Activated CD8-positive, alpha-beta memory T cell treated with anti-CD3 and anti-CD28 coated beads, Interleukin-2, amount 50 U/mL, for 48 hours (primary cell): ENCODE results near the gene LRSAM1.
A peak's percentile ranks its signal among the peaks of the same experiment; 100 is the strongest.

ENCODE experiments used
- DNase-seq: peaks from one replicate; pipeline ENCODE4 v3.0.0-alpha.2; 2020

The LRSAM1 gene

GRCh38 chr9:127500862-127501261 lies 49.6 kb downstream of the LRSAM1 start:
- no peak for DNase-seq

GRCh38 chr9:127501821-127502343 lies 50.6 kb downstream of the LRSAM1 start:
- DNase-seq = no peak

GRCh38 chr9:127502706-127503378 lies 51.5 kb downstream of the LRSAM1 start:
- no peak for DNase-seq

- no peak for DNase-seq
Measured at GRCh38 chr9:127503379-127503921, 52.1 kb downstream of the LRSAM1 start.

GRCh38 chr9:127503947-127504886 lies 52.9 kb downstream of the LRSAM1 start:
- peak; percentile 90 for DNase-seq

- no peak for DNase-seq
Measured at GRCh38 chr9:127504887-127505251, 53.6 kb downstream of the LRSAM1 start.

GRCh38 chr9:127505396-127506116 lies 54.2 kb downstream of the LRSAM1 start:
- DNase-seq = peak; percentile 68

- DNase-seq = no peak
Measured at GRCh38 chr9:127506117-127506813, 55.0 kb downstream of the LRSAM1 start.

GRCh38 chr9:127506814-127507750 lies 55.8 kb downstream of the LRSAM1 start:
- DNase-seq = no peak

- DNase-seq = no peak
Measured at GRCh38 chr9:127507751-127508648, 56.7 kb downstream of the LRSAM1 start.

- DNase-seq = no peak
Measured at GRCh38 chr9:127508901-127509260, 57.6 kb downstream of the LRSAM1 start.

- DNase-seq = no peak
Measured at GRCh38 chr9:127509261-127509954, 58.1 kb downstream of the LRSAM1 start.

GRCh38 chr9:127509955-127510299 lies 58.6 kb downstream of the LRSAM1 start:
- DNase-seq = no peak

GRCh38 chr9:127514468-127514867 lies 63.2 kb downstream of the LRSAM1 start:
- no peak for DNase-seq

GRCh38 chr9:127516835-127517607 lies 65.7 kb downstream of the LRSAM1 start:
- no peak for DNase-seq

- no peak for DNase-seq
Measured at GRCh38 chr9:127517620-127518019, 66.3 kb downstream of the LRSAM1 start.

GRCh38 chr9:127518091-127518856 lies 67.0 kb downstream of the LRSAM1 start:
- DNase-seq = no peak
